Right atrium auricular region (tissue), 2 donors: Measurements from ENCODE around the gene CPPED1. TPM values are rescaled to one million over a fixed set of nuclear protein-coding genes. Genes with fewer than 3 reads are reported as not detected.

ENCODE experiments used
- DNase-seq: peaks from one replicate; pipeline ENCODE4 v3.0.0-alpha.2; 2019; ENCODE audit warnings: low spot score
- H3K27ac ChIP-seq, 2 donors: fragments of 200-600 bp; sonication (generic); 1 replicate in 1 of 2; 2 replicates in 1 of 2; pipeline ENCODE4 v1.5.1; 2016 to 2019
- H3K27me3 ChIP-seq, 2 donors: fragments of 200-600 bp; sonication (generic); one replicate each; pipeline versions ENCODE4 v1.5.1 to v1.6.0; 2017 to 2019
- H3K36me3 ChIP-seq: fragments of 200-600 bp; sonication (generic); one replicate; pipeline ENCODE4 v1.5.1; 2016
- H3K4me1 ChIP-seq, 2 donors: fragments of 200-600 bp; sonication (generic); one replicate each; pipeline versions ENCODE4 v1.5.1 to v1.6.0; 2017 to 2019
- H3K4me3 ChIP-seq, 2 donors: fragments of 200-600 bp; sonication (generic); 1 replicate in 1 of 2; 2 replicates in 1 of 2; pipeline ENCODE4 v1.5.1; 2017 to 2019; ENCODE audit warnings: mild to moderate bottlenecking in 1 of 2, moderate library complexity in 1 of 2
- H3K9me3 ChIP-seq, 2 donors: fragments of 200-600 bp; sonication (generic); one replicate each; pipeline ENCODE4 v1.5.1; 2019
- CTCF ChIP-seq, 2 donors: fragments of 200-600 bp; sonication (generic); IDR thresholded peaks; one replicate each; pipeline ENCODE4 v1.5.1; 2019; ENCODE audit warnings: antibody characterized with exemption in 2 of 2
- total RNA-seq, 2 donors: library from RNA; depleted of rRNA; stranded (reverse); fragments of >200 nt; gene quantifications; one replicate each; pipeline ENCODE4 v1.1.0, GENCODE V29; 2016

Gene CPPED1
- total RNA-seq, 2 donors from 2014 or later: 5.9 to 6.4 TPM

GRCh38 chr16:12674071-12674470, 129.6 kb downstream of the CPPED1 start:
- Histone ChIP-seq H3K27me3 (no peaks in the 10 kb centered on the region), H3K36me3 (no peaks in the 10 kb centered on the region), H3K4me3 (no peak overlapping the region), H3K9me3 (peaks cover 0 to 17% of the 10 kb centered on the region in 2 donors), H3K4me1 (no peaks in the 10 kb centered on the region), H3K27ac (no peak overlapping the region)
- no peak for TF ChIP-seq CTCF (IDR thresholded peaks at IDR 0.05)
- no peak for DNase-seq

- H3K27me3 ChIP-seq: no peaks in the 10 kb centered on the region
- H3K27ac ChIP-seq: no peak overlapping the region
- H3K4me1 ChIP-seq: no peaks in the 10 kb centered on the region
- no peak for TF ChIP-seq CTCF (IDR thresholded peaks at IDR 0.05)
- peaks cover 0 to 21% of the 10 kb centered on the region in 2 donors for H3K9me3 ChIP-seq
- H3K36me3 ChIP-seq: no peaks in the 10 kb centered on the region
- no peak for DNase-seq
- no peak overlapping the region for H3K4me3 ChIP-seq
Measured at GRCh38 chr16:12673466-12673865, 130.2 kb downstream of the CPPED1 start.

GRCh38 chr16:12672986-12673385, 130.7 kb downstream of the CPPED1 start:
- no peak for DNase-seq
- Histone ChIP-seq H3K27me3 (no peaks in the 10 kb centered on the region), H3K27ac (no peak overlapping the region), H3K36me3 (no peaks in the 10 kb centered on the region), H3K4me1 (no peaks in the 10 kb centered on the region), H3K9me3 (peaks cover 0 to 21% of the 10 kb centered on the region in 2 donors), H3K4me3 (no peak overlapping the region)
- TF ChIP-seq CTCF (IDR thresholded peaks at IDR 0.05): no peak

- H3K4me3 ChIP-seq: no peak overlapping the region
- H3K9me3 ChIP-seq: peaks cover 0 to 39% of the 10 kb centered on the region in 2 donors
- TF ChIP-seq CTCF (IDR thresholded peaks at IDR 0.05): no peak
- no peaks in the 10 kb centered on the region for H3K27me3 ChIP-seq
- no peaks in the 10 kb centered on the region for H3K4me1 ChIP-seq
- no peak for DNase-seq
- no peak overlapping the region for H3K27ac ChIP-seq
- no peaks in the 10 kb centered on the region for H3K36me3 ChIP-seq
Measured at GRCh38 chr16:12669908-12670307, 133.8 kb downstream of the CPPED1 start.

- no peak for TF ChIP-seq CTCF (IDR thresholded peaks at IDR 0.05)
- Histone ChIP-seq H3K9me3 (peaks cover 0 to 39% of the 10 kb centered on the region in 2 donors), H3K4me1 (no peaks in the 10 kb centered on the region), H3K27ac (no peak overlapping the region), H3K4me3 (no peak overlapping the region), H3K27me3 (no peaks in the 10 kb centered on the region), H3K36me3 (no peaks in the 10 kb centered on the region)
- no peak for DNase-seq
Measured at GRCh38 chr16:12667909-12668308, 135.8 kb downstream of the CPPED1 start.

GRCh38 chr16:12664164-12664733, 139.4 kb downstream of the CPPED1 start:
- DNase-seq: no peak
- H3K36me3 ChIP-seq: no peaks in the 10 kb centered on the region
- TF ChIP-seq CTCF (IDR thresholded peaks at IDR 0.05): no peak
- peaks cover 0 to 32% of the 10 kb centered on the region in 2 donors for H3K9me3 ChIP-seq
- no peaks in the 10 kb centered on the region for H3K27me3 ChIP-seq
- no peak overlapping the region for H3K4me3 ChIP-seq
- H3K27ac ChIP-seq: no peak overlapping the region
- no peaks in the 10 kb centered on the region for H3K4me1 ChIP-seq
